ENCODE measurements around the gene TRH. TPM values are rescaled to one million over a fixed set of nuclear protein-coding genes. Genes with fewer than 3 reads are reported as not detected.

TRH gene
- total and polyA plus RNA-seq, 2 of the 4 experiments (the other 2 are of a cell fraction): not detected

DNA sequence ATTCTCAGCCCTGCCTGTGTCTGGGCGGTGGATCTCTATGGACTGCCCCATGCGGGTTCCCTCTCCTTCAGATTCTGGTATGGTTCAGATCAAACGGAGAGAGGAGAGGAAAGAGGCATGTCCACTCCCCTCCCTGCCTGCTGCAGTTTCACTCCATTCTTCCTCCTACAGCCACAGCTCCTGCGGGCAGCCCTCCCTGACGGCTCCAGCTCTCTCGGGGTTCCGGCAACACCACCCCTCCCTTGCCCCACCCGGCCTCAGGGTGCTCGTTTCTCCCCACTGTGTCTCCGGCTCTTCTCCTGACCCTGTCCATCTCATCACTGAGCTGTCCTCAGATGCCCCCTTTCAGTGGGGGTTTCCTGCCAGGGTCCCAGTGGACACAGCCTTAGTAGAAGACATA lies 13.9 kb downstream of the TRH start:
- ChIA-PET POLR2A (ENCODE audit: unreplicated experiment) (no interaction called here), CTCF (no interaction called here)
- Histone ChIP-seq H3K18ac (ENCODE audit: low read depth, low read length) (no peak overlapping the region), H4K91ac (ENCODE audit: insufficient read depth, low read depth, low read length) (no peak overlapping the region), H3K4me3 (ENCODE audit: insufficient read depth, low read depth, low read length) (no peak overlapping the region), H3K9me3 (ENCODE audit: control insufficient read depth, insufficient read depth, low read length) (peaks cover 3% of the 10 kb centered on the region; the same call in 1 of the 2 replicates), H3K79me1 (ENCODE audit: low read depth in 1 of 2, low read length in 2 of 2) (no peaks in the 10 kb centered on the region), H2BK15ac (ENCODE audit: low read depth, low read length) (no peak overlapping the region), H2BK120ac (ENCODE audit: low read depth, low read length) (no peak overlapping the region), H3K27ac (ENCODE audit: insufficient read depth, low read length) (no peak overlapping the region), H3K4me2 (ENCODE audit: low read depth, low read length) (no peak overlapping the region), H3K23ac (ENCODE audit: low read depth, low read length) (no peak overlapping the region), H2AK9ac (replicated peaks; ENCODE audit: low read depth, low read length, poor library complexity) (no peak overlapping the region), H3K36me3 (ENCODE audit: control insufficient read depth, insufficient read depth, low read length) (no peaks in the 10 kb centered on the region), H4K20me1 (ENCODE audit: insufficient read depth, low read length) (no peaks in the 10 kb centered on the region), H3K14ac (replicated peaks; ENCODE audit: low read depth, low read length) (no peak overlapping the region), H4K8ac (ENCODE audit: low read depth in 2 of 2, low read length in 2 of 2) (no peak overlapping the region), H3K9ac (ENCODE audit: low read depth, low read length) (no peak overlapping the region), H3K27me3 (ENCODE audit: control insufficient read depth, insufficient read depth, low read length) (peaks cover 47% of the 10 kb centered on the region), H3K9me1 (ENCODE audit: insufficient read depth, low read length) (no peaks in the 10 kb centered on the region), H2AFZ (replicated peaks; ENCODE audit: low read length, poor library complexity) (no peak overlapping the region), H2BK20ac (ENCODE audit: low read depth, low read length) (no peak overlapping the region), H2AK5ac (ENCODE audit: low read depth, low read length) (no peak overlapping the region), H3K4ac (ENCODE audit: low read depth, low read length) (no peak overlapping the region), H3K4me1 (ENCODE audit: control insufficient read depth, insufficient read depth, low read length) (no peaks in the 10 kb centered on the region), H3K56ac (ENCODE audit: extremely low read depth, insufficient read depth, low read length) (no peak overlapping the region), H2BK5ac (ENCODE audit: low read depth, low read length, poor library complexity, severe bottlenecking) (no peak overlapping the region), H4K5ac (ENCODE audit: low read depth, low read length) (no peak overlapping the region)
- dilution Hi-C loops (cut with HindIII; ENCODE audit: low sequenced_read_pairs, unreplicated experiment): no loop called here
- no peak for TF ChIP-seq CEBPB (IDR thresholded peaks at IDR 0.05; ENCODE audit: low read depth, low read length)
- no peak for TF ChIP-seq ELK1 (IDR thresholded peaks at IDR 0.05; ENCODE audit: borderline replicate concordance, low read depth, low read length)
- TF ChIP-seq BHLHE40 (IDR thresholded peaks at IDR 0.05; ENCODE audit: low read depth, low read length): no peak
- no peak for TF ChIP-seq MAFK (IDR thresholded peaks at IDR 0.05; ENCODE audit: low read depth, low read length)
- no peak for TF ChIP-seq RFX5 (IDR thresholded peaks at IDR 0.05; ENCODE audit: low read depth, low read length)
- no peak for TF ChIP-seq USF2 (IDR thresholded peaks at IDR 0.05; ENCODE audit: low read depth, low read length)
- TF ChIP-seq CTCF (conservative IDR thresholded peaks at IDR 0.05; ENCODE audit: low read depth, low read length): no peak
- no peak for TF ChIP-seq CHD1 (IDR thresholded peaks at IDR 0.05; ENCODE audit: low read depth, low read length)
- no peak for TF ChIP-seq SMC3 (IDR thresholded peaks at IDR 0.05; ENCODE audit: low read depth, low read length)
- intact Hi-C loops (cut with micrococcal nuclease): no loop called here
- WGBS, 2 experiments (ENCODE audit: extremely low coverage in 2 of 2, insufficient read length in 1 of 2): 35% methylated on average over 4 of the region's 10 CpGs; no CpG with 5 or more reads in 1 of the 2 experiments
- in situ Hi-C loops (cut with MboI; ENCODE audit: low sequenced_read_pairs): no loop called here
- ATAC-seq (ENCODE audit: low read depth) (no peak), DNase-seq (no peak)
- BruUV-seq (replicated peaks): no TSS peak
